Measurements from ENCODE around the gene CDK12. TPM values are rescaled to one million over a fixed set of nuclear protein-coding genes. Genes with fewer than 3 reads are reported as not detected.

The CDK12 gene
- total and polyA plus RNA-seq, 9 of the 15 experiments (the other 6 are each of a cell fraction or from before 2014, with no cell fraction given): 3.4 to 65.6 (median 36.8) TPM

- TF ChIP-seq REST (IDR thresholded peaks at IDR 0.05; ENCODE audit: borderline replicate concordance): no peak
- no peak for TF ChIP-seq REST (CRISPR knock-in tag; IDR thresholded peaks at IDR 0.05; ENCODE audit: low read depth)
- TF ChIP-seq AFF4 (CRISPR knock-in tag; IDR thresholded peaks at IDR 0.05): peak; percentile 7; the same call in 1 of the 2 replicates
- no peak for TF ChIP-seq ZNF280B (CRISPR knock-in tag; IDR thresholded peaks at IDR 0.05)
- no peak for TF ChIP-seq PCBP2 (IDR thresholded peaks at IDR 0.05; ENCODE audit: low read depth, low read length, poor library complexity, severe bottlenecking)
- no peak for TF ChIP-seq NR2C1 (IDR thresholded peaks at IDR 0.05)
- no peak for TF ChIP-seq NR2C1 (tag; IDR thresholded peaks at IDR 0.05)
- TF ChIP-seq ERF (CRISPR knock-in tag; IDR thresholded peaks at IDR 0.05): no peak
- TF ChIP-seq NFE2L1 (tag; IDR thresholded peaks at IDR 0.05; ENCODE audit: borderline replicate concordance, low read depth): no peak
- TF ChIP-seq FOXP4 (CRISPR knock-in tag; IDR thresholded peaks at IDR 0.05; ENCODE audit: borderline replicate concordance): no peak
- no peak for TF ChIP-seq SREBF2 (CRISPR knock-in tag; IDR thresholded peaks at IDR 0.05)
Observed at GRCh38 chr17:39450847-39451581, 10.3 kb upstream of the CDK12 start, which contains the start of gene MED1 (continued).

Data from K562 (cell line).